COLO829 (cell line): ENCODE data around the gene PRKN.
A peak's percentile ranks its signal among the peaks of the same experiment; 100 is the strongest.

Source experiments
- DNase-seq: peaks from one replicate; pipeline ENCODE4 v3.0.0; 2012; ENCODE audit warnings: low spot score

Gene PRKN

DNA sequence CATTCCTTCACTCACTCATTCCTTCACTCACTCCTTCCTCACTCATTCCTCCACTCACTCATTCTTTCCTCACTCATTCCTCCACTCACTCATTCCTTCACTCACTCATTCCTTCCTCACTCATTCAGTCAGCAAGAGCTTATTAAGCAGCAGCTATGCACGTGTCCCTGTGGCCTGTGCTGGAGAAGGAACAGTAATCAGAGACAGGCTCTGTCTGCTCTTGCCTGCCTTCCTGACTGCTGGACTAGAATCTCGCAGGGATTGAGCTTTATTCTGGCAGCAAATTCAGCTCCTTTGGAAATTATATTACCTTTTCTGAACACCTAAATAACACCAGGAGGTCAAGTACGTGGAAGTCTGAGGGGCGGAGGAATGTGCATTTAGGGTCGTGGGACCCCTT lies 1314.8 kb downstream of the PRKN start:
- no peak for DNase-seq

DNA sequence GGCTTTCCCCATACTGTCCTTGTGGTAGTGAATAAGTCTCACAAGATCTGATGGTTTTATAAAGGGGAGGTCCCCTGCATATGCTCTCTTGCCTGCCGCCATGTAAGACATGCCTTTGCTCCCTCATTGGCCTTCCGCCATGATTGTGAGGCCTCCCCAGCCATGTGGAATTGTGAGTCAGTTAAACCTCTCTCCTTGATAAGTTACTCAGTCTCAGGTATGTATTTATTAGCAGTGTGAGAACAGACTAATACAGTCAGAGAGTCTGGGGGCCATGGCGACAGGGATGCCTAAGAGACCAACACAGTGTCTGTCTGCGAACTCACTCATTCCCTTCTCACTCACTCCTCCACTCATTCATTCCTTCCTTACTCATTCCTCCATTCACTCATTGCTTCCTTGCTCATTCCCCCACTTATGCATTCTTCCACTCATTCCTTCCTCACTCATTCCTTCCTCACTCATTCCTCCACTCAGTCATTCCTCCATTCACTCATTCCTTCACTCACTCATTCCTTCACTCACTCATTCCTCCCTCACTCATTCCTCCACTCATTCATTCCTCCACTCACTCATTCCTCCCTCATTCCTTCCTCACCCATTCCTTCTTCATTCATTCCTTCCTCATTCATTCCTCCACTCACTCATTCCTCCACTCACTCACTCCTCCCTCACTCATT lies 1316.2 kb downstream of the PRKN start:
- no peak for DNase-seq

DNA sequence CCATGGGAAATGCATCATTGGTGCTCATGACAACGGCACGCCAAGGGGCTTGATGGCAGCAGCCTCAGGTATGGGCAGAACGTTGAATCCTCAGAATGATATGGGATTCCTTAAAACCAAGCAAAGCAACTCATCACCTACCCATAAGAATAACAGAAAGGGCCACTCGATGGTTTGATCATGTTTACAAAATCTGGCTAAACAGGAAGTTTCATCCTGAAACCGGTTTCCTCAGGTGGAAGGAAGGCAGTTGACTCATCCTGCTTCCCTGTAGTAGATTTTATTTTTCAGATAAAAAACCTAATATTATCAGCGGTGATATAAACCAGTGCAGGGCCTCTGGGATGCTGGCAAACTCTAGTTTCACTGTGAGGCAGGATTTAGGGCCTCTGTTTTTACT lies 1316.8 kb downstream of the PRKN start:
- no peak for DNase-seq

DNA sequence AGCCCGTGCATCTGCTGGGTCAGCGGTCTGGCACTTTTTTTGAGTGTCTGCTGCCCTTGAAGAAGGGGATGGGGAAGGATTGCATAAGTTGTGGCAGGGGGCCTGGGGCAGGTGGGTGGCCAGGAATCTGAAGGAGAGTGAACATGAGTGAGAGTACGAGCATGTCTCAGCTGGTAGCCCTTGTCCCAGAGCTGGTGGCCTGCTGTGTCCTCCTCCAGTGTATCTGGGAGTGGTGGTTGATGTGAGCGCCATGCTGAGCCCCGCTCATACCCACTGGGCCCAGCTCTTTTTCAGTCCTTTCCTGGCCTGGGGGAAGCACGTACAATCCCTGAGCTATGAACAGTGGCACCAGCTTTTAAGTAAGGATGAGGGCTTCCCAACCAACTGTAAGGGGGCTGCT lies 1317.5 kb downstream of the PRKN start:
- DNase-seq = no peak

DNA sequence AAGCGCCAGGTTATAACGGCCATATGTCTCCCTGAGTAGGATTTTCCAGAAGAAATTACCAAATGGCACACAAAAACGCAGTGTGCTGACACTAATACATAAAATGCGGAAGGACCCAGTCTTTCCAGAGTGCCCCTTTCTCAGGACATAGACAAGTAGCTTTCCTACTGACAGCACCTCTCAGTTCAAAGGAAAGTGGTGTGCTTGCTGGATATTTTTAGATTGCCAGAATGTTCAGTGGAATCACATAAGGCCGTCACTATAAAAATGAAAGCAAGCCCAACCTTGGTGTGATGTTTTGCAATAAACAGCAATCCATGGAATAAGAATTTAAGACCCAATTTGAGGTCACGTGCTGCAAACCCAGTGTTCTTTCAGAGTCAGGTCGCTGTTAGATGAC lies 1318.2 kb downstream of the PRKN start:
- no peak for DNase-seq

DNA sequence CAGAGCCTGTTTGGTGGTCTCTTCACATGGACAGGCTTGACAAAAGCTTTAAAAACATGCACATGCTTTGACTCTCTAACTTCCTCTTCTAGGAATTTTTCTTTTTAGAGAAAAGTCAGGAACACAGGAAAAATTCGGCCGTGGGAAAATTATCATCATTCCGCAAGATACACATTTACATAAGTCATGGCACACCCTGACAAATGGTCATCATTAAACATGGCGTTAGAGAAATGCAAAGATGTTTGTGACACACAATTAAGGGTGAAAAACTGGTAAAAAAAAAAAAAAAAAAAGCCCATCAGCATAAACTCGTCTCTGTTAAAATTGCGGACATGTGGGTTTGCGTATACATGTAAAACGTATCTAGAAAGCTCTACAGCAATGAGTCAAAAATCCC lies 1319.5 kb downstream of the PRKN start:
- no peak for DNase-seq

DNA sequence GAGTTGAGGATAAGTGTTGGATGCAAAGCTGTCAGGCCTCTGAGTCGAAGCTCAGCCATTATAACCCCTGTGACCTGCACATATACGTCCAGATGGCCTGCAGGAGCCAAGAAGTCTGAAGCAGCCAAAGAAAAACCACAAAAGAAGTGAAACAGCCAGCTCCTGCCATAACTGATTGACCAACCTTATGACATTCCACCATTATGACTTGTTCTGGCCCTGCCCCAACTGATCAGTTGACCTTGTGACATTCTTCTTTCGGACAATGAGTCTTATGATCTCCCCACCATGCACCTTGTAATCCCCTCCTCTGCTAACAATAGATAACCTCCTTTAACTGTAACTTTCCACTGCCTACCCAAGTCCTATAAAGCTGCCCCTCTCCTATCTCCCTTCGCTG lies 1320.0 kb downstream of the PRKN start:
- no peak for DNase-seq

DNA sequence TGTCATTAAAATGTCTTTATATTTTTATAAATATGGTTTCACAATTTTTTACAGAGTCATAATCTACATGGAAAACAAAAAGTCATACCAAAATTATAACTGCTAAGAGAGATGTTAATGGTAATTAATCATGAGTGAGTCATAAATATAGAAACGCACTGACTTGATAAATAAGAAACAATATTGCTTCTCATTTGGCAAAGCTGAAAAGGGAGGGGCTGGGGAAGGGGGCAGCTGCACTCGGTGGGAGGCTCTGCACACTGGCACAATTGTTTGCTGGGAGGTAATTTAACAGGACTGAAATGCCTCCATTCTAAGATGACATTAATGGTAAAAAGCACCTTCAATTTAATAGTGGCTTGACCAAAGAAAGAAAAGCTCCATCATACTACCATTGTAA lies 1320.5 kb downstream of the PRKN start:
- DNase-seq = peak; percentile 74

DNA sequence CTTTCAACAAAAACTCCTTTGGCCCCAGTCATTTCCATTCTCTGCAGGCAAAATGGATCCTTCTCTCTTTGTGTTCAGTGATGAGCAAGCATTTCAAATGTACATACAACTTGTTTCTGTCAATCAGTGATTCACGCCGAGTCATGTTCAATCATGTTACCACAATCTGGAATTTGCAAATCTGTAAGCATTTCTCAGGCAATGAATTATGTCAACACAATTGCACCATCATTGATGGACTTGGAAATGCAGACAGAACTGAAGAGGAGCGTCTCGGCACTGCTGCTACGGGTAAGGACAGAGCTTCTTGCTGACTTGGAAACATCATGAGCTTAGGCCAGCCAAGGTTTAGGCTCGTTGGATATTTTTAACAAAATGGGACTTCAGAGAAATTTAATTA lies 1320.9 kb downstream of the PRKN start:
- peak; percentile 54 for DNase-seq

DNA sequence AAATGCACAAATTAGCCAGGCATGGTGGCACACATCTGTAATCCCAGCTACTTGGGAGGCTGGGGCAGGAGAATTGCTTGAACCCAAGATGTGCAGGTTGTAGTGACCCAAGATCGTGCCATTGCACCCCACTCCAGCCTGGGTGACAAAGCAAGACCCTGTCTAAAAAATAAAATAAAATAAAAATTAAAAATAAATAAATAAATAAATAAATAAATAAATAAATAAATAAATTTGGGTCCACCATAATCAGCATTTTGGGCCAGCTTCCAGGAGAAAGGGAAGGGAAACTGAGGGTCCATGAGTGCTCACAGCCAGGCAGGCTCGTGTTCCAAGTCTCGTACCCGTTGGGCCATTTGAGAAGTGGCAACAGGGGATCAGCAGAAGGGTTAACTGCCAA lies 1322.1 kb downstream of the PRKN start:
- no peak for DNase-seq

DNA sequence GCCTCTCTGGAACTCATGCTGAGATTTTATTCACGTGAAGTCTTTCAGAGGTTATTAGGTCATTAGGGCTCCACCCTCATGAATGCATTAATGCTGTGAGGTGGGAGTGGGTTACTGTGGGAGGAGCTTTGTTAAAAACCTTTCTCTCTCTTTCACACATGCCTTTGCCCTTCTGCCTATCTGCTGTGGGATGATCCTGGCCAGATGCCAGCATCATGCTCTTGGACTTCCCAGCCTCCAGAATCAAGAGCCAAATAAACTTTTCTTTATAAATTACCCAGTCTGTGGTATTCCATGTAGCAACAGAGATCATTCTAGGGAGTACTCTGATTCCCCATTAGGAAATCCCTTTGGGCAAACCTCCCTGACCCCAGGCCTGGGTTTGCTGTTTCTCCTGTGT lies 1323.8 kb downstream of the PRKN start:
- DNase-seq = no peak

DNA sequence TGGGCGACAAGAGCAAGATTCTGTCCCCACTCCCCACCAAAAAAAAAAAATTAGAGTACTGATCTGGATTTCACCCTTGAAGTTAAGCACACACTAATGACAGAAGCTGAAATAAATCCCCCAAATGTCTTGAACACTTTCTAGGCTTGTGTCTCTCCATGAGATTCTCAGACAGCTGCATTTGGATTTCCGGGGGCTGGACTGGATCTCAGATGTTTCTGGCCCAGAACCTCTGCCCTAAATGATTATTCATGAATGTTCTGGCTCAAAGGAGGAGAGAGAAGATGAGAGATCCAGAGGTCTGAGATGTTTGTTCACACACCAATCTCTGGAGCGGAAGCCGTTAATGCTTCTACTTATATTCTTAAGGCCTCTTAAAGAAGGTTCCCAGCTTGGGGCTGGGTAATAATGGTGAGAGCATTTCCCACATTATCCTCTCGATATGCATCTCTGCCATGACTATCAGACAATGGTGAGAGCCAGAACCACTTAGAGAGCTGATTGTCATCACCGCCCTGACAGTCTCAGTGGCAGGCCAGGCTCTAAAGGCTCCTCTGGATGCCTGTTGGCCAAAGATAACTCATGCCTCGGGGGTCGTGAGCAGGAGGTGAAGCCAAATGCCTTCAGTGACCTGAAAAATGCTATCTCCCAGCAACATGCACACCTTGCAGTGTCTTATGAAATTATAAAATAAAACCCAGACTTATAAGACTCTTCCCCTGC lies 1325.8 kb downstream of the PRKN start:
- no peak for DNase-seq

DNA sequence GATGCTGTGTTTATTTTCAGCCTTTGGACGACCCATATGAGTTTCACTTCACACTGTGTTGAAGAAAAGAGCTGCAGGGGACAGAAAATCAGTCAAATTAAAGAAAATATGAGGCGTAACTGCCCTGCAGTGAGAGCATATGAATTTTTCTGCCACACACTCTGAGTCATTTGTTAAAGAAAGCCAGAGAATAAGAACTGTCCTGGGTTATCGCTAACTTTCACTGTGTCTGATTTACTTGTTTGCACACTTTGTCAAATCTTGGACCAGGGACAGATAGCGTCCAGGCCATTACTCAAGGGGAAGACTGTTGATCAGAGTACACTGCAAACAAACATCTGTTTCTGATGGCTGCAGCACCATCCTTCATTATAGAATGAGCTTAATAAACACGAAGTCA lies 1326.9 kb downstream of the PRKN start:
- no peak for DNase-seq

DNA sequence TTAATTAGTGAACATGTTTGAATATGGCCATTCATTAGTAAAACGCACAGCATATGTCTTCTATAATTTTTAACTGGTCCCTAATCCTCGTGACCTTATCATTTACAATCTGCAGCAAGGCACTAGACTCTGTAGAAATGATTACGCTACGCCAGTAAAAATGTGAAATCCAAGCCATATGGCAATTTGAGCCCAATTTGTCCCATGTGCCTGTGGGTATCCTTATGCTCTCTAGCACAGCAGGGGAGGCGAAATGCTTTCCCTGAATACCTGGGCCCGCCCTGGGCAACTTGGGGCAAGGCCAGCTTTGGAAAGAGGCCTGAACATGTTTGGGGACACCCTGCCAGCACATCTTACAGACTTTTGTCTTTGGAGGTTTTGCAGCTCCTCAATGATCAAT lies 1331.0 kb downstream of the PRKN start:
- no peak for DNase-seq

DNA sequence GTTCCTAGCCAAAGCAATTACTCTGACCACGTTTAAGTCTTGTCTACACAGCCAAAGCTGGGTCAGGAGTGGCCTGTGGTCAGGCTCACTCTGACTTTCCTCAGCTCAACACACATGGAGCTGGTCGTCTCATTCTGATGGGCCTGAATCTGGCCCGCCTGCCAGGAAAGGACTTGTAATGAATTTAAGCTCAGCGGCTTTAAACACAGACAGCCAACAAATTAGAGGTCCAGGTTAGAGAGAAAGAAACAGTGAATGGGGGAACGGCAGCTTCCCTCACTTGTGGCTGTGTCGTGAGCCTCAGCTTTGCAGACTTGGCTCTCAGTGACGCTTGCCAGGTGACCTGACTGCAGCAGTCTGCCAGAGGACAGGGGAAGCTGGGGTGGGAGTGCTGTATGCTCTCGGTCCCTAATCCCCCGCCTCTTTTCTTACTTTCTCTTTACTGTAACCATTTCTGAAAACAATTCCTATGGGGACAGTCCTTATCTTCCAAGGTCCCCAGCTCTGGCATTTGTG lies 1331.8 kb downstream of the PRKN start:
- no peak for DNase-seq

DNA sequence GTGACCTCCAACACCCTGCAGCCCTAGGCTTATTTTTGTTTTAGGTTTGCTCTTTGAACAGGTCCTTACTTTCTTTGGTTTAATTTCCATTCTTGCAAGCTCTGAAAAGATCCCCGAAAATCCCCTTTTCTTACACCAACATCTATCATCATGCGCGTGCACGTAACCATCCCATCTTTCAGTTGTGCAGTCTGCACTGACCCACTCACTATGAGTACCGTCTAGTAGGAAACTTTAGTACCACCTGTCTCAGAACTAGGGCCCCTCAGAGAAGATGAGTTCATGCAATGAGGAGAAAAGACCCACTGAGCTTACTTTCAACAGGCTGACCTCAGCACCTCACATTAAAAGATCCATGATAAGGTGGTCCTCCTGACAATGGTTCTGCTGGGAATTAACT lies 1333.1 kb downstream of the PRKN start:
- DNase-seq = no peak

DNA sequence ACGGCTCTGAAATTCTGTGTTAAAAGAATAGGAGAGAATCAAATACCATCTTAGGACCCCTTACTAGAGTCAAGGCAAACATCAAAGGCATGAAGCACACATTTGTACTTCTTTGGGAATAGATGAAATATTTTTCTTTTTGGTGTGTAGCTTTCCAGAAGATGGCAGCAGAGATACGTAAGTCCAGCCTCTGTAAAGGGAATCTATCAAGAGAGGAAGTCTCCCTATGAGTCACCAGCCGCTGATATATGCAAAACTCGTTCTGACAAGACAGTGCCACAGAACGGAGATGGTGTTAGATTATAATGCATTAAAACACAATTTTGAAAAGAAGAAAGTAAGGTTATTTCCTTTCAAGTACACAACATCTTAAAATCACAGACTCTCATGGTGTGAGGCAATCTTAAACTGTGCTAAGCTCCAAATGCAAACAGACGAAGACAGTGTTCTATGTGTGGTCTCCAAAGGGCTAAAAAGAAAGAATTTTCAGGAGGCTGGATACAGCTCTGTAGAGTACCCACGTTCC lies 1333.7 kb downstream of the PRKN start:
- DNase-seq = peak; percentile 81

DNA sequence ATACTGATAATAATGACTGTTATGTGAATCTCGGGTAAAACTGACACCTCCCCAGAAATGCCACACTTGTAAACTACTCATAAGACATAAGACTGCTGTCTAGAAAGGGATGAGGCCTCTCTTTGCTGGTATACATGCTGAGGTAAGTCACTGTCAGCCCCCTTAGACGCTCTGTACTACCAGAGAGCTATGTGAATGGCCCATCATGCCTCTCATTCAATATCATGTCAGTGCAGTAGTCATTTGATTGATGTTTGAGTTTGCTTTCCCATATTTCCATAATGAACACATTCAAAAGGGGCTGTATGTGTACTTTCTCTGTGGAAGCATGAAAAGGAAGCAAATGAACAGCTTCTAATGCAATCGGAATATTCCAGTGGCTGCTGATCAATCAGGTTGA lies 1334.3 kb downstream of the PRKN start:
- no peak for DNase-seq

DNA sequence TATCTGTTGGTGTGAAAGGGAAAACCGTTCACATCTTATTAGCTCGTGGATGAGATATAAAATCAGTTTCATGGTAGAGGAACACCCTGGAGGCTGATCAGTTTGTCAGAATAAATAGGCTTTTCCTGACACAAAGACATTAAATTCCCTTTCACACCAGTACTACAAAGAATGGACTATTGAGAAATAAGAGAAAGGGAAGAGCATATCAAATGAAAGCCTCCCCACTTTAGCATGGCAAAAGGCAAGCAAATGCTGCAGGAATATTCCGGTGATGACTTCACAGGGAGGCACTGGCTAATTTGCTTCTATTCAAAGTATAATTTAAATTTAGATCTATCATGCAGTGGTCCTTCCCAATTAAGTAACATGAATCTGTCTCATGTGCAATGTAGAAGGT lies 1337.8 kb downstream of the PRKN start:
- no peak for DNase-seq

DNA sequence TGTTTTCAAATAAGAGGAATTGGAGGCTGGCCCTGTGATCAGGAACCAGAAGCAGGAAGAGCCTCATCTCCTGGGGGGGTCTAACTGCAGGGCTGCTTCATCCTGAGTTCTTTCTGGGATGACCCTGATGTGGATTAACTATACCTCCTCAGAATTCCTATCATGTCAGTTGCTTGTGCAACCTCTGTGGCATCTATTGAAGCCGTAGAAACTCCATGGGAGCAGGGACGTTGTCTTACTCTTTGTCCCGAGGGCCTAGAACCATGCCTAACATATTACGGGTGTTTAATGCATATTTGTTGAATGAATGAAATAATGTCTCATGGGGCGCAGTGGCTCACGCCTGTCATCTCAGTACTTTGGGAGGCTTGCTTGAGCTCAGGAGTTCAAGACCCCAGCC lies 1343.6 kb downstream of the PRKN start:
- no peak for DNase-seq

DNA sequence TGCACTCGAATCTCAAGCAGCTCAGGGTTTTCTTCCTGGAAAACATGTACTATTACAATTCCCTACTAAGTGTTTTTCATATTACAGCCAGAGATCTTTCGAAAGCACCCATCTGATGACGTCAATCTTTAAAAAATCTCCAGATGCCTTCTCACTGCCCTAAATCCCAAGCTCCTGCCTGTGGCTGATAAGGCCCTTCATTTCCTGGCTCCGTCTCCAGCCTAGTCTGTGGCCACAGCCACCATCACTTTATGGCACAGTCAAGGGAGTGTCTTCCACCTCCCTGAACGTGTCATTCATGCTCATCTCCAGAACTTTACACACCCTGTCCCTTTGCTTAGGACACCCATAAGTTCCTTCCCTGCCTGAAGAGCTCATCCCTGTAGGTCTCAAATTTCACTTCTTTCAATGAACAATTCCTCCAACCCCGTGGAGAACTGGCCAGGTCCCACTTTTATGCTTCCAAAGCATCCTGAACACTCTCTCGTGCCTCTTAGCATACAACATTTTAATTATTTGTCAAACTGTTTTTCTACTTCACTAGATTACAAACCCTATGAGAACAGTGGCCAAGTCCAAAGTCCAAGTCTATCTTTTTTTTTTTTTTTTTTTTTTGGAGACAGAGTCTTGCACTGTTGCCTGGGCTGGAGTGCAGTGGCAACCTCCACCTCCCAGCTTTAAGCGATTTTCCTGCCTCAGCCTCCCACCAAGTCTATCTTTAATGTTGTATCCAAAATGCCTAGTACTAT lies 1347.6 kb downstream of the PRKN start:
- no peak for DNase-seq

DNA sequence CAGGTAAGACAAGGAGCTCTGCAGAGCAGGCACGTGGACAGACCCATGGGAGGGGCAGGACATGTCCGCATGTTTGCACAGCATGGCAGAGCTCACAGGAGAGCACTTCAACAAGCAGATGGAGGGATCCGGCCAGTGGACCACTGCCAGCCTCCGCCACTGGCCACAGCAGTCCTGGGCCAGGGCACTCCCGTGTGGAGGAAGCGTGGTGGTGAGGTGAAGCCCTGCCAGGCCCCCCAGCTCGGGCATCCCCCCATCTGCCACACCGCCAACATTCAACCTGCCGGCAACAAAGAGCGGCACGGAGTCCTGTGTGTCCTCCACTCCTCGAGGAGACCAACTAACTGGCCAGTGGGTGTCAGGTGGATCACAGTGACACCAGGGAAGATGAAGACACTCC lies 1349.5 kb downstream of the PRKN start:
- DNase-seq = no peak

DNA sequence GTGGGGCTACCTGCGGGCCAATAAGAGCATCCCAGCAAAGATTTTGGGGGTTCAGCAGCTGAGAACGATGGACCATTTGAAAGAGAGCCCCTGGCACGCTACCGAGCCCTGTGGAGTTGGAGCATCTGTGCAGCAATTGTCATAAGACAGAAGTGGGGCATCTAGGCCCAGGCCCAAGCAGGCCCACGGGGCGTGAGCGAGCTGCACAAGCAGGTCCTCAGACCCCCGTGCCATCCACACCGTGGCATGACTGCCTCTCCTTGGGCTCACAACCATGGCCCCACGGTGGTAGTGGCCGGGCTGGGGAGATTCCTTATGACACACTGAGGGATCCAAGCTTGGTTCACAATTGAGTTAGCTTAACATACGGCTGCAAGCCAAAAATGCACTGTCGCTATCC lies 1350.5 kb downstream of the PRKN start:
- no peak for DNase-seq
